ENCODE data around the gene TWIST1. TPM values are rescaled to one million over a fixed set of nuclear protein-coding genes. Genes with fewer than 3 reads are reported as not detected.

TWIST1 gene
- total RNA-seq, 1 experiment from 2014 or later = not detected

DNA sequence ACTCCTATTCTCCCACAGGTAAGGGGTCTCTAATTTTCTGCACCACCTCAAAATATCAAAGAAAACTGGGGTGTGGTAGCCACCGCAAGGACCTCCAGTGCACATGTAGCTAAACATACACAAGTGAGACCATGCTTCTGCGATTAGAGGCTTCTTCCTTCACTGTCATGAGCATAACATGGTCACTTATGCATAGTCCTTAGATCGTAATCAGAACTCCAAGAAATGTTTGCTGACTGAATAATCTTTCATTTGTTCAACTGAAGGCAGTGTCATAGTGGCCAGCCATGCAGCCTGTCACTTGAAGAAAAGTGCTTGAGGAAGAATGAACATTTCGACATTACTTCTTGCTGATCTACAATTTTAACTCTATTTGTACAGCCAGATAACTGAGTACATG lies 14.6 kb downstream of the TWIST1 start:
- no peak overlapping the region for H3K4me3 Mint-ChIP-seq
- H3K56ac ChIP-seq (ENCODE audit: insufficient read length, low read depth, low read length) = no peak overlapping the region
- peaks cover 8% of the 10 kb centered on the region for H3K4me1 ChIP-seq (ENCODE audit: insufficient read depth, low read length)
- no peak overlapping the region for H2BK5ac ChIP-seq (ENCODE audit: insufficient read length, low read length)
- H3K4ac ChIP-seq (ENCODE audit: low read depth, low read length) = no peak overlapping the region
- H2AK5ac ChIP-seq (ENCODE audit: insufficient read length, low read length) = no peak overlapping the region
- H3K27ac Mint-ChIP-seq = no peak overlapping the region
- H4K20me1 ChIP-seq (ENCODE audit: control insufficient read depth, insufficient read depth, insufficient read length) = no peaks in the 10 kb centered on the region
- no peaks in the 10 kb centered on the region for H3K36me3 Mint-ChIP-seq (ENCODE audit: insufficient read depth in 1 of 3, low read depth in 3 of 3)
- H3T11ph ChIP-seq (ENCODE audit: low read length) = no peak overlapping the region
- H2BK120ac ChIP-seq (ENCODE audit: low read depth, low read length, poor library complexity, severe bottlenecking) = no peak overlapping the region
- H3K4me1 Mint-ChIP-seq = peaks cover 33% of the 10 kb centered on the region in 2 experiments
- peaks cover 36% of the 10 kb centered on the region for H3K27me3 ChIP-seq (ENCODE audit: insufficient read depth, low read length)
- H2BK15ac ChIP-seq (ENCODE audit: low read depth, low read length) = no peak overlapping the region
- H2BK12ac ChIP-seq (ENCODE audit: insufficient read length, low read depth, low read length) = no peak overlapping the region
- H3K9me3 Mint-ChIP-seq = no peaks in the 10 kb centered on the region
- no peak overlapping the region for H4K91ac ChIP-seq (ENCODE audit: insufficient read length, low read depth, low read length)
- H3K4me2 ChIP-seq (ENCODE audit: insufficient read depth, insufficient read length, low read length) = no peak overlapping the region
- H3K79me1 ChIP-seq (ENCODE audit: insufficient read depth, low read depth, low read length, poor library complexity, severe bottlenecking) = no peaks in the 10 kb centered on the region
- DNase-seq = no peak
- H2AFZ ChIP-seq (ENCODE audit: low read length) = no peak overlapping the region
- H3K23me2 ChIP-seq (ENCODE audit: insufficient read length, low read depth, low read length, poor library complexity, severe bottlenecking) = peaks cover 18% of the 10 kb centered on the region
- TF ChIP-seq, protein P1, sequence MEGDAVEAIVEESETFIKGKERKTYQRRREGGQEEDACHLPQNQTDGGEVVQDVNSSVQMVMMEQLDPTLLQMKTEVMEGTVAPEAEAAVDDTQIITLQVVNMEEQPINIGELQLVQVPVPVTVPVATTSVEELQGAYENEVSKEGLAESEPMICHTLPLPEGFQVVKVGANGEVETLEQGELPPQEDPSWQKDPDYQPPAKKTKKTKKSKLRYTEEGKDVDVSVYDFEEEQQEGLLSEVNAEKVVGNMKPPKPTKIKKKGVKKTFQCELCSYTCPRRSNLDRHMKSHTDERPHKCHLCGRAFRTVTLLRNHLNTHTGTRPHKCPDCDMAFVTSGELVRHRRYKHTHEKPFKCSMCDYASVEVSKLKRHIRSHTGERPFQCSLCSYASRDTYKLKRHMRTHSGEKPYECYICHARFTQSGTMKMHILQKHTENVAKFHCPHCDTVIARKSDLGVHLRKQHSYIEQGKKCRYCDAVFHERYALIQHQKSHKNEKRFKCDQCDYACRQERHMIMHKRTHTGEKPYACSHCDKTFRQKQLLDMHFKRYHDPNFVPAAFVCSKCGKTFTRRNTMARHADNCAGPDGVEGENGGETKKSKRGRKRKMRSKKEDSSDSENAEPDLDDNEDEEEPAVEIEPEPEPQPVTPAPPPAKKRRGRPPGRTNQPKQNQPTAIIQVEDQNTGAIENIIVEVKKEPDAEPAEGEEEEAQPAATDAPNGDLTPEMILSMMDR (conservative IDR thresholded peaks at IDR 0.05) = no peak
- H3K14ac ChIP-seq (ENCODE audit: insufficient read depth, low read length) = no peak overlapping the region
- no peak overlapping the region for H3K18ac ChIP-seq (ENCODE audit: insufficient read length, low read depth, low read length)
- H3K9ac ChIP-seq (ENCODE audit: extremely low read depth, insufficient read length, low read length) = no peak overlapping the region
- no peak overlapping the region for H4K5ac ChIP-seq (ENCODE audit: insufficient read length, low read depth, low read length)
- WGBS (ENCODE audit: extremely low coverage, insufficient read length, low lambda C conversion rate) = no CpG with 5 or more reads among the region's 4 CpGs
- no peak overlapping the region for H4K8ac ChIP-seq (replicated peaks; ENCODE audit: insufficient read length, low read depth, low read length)
- H3K23ac ChIP-seq (ENCODE audit: insufficient read length, low read depth, low read length) = no peak overlapping the region
- no peak overlapping the region for H3K27ac ChIP-seq (ENCODE audit: insufficient read length, low read depth, low read length)
- no peak overlapping the region for H2BK20ac ChIP-seq (ENCODE audit: low read depth, low read length, poor library complexity, severe bottlenecking)
- no peaks in the 10 kb centered on the region for H3K79me2 ChIP-seq (ENCODE audit: insufficient read depth, low read length)
- no peaks in the 10 kb centered on the region for H3K9me3 ChIP-seq (ENCODE audit: control insufficient read depth, low read depth, low read length)
- peaks cover 74% of the 10 kb centered on the region for H3K27me3 Mint-ChIP-seq (ENCODE audit: low read depth)
